Smooth muscle cell (in vitro differentiated cells): ENCODE measurements around the gene NFILZ. TPM values are rescaled to one million over a fixed set of nuclear protein-coding genes. Genes with fewer than 3 reads are reported as not detected.

Source experiments
- DNase-seq: peaks from one replicate; lab custom pipeline; 2025; ENCODE audit not compliant: unreplicated experiment; lab: John Stamatoyannopoulos, UW
- H2AFZ ChIP-seq: fragments of 200-600 bp; sonication (generic); 2 replicates; pipeline ENCODE4 v1.6.0; 2016; ENCODE audit warnings: antibody characterized with exemption, low read depth, mild to moderate bottlenecking
- H3F3A ChIP-seq: fragments of 200-600 bp; sonication (generic); 2 replicates; pipeline ENCODE4 v1.6.0; 2017; ENCODE audit warnings: antibody characterized with exemption, low read depth
- H3K27ac ChIP-seq: fragments of 200-600 bp; sonication (generic); 2 replicates; pipeline ENCODE4 v1.5.1; 2016; ENCODE audit warnings: low read depth, mild to moderate bottlenecking
- H3K27me3 ChIP-seq: fragments of 200-600 bp; sonication (generic); 2 replicates; pipeline ENCODE4 v1.6.1; 2016; ENCODE audit warnings: low read depth, mild to moderate bottlenecking
- H3K36me3 ChIP-seq: fragments of 200-600 bp; sonication (generic); 2 replicates; pipeline ENCODE4 v1.5.1; 2016; ENCODE audit warnings: low read depth
- H3K4me1 ChIP-seq: fragments of 200-600 bp; sonication (generic); 2 replicates; pipeline ENCODE4 v1.5.1; 2016; ENCODE audit warnings: low read depth
- H3K4me2 ChIP-seq: fragments of 200-600 bp; sonication (generic); 2 replicates; pipeline ENCODE4 v1.6.0; 2016; ENCODE audit warnings: mild to moderate bottlenecking
- H3K4me3 ChIP-seq: fragments of 200-600 bp; sonication (generic); 2 replicates; pipeline ENCODE4 v1.5.1; 2016; ENCODE audit warnings: mild to moderate bottlenecking
- H3K79me2 ChIP-seq: fragments of 200-600 bp; sonication (generic); 2 replicates; pipeline ENCODE4 v1.6.0; 2016; ENCODE audit warnings: low read depth, mild to moderate bottlenecking
- H3K9ac ChIP-seq: fragments of 200-600 bp; sonication (generic); 2 replicates; pipeline ENCODE4 v1.6.0; 2016; ENCODE audit warnings: low read depth
- H3K9me3 ChIP-seq: fragments of 200-600 bp; sonication (generic); replicated peaks from 2 replicates; pipeline ENCODE4 v1.5.1; 2016; ENCODE audit warnings: low read depth
- H4K20me1 ChIP-seq: fragments of 200-600 bp; sonication (generic); 2 replicates; pipeline ENCODE4 v1.6.0; 2016; ENCODE audit warnings: low read depth
- WGBS: methylation state at CpG from one replicate; pipeline ENCODE4 v1.1.7; 2016; ENCODE audit warnings: low lambda C conversion rate; 5-methylcytosine and 5-hydroxymethylcytosine counted together
- polyA plus RNA-seq: library from polyadenylated mRNA; unstranded; fragments of >200 nt; fragmentation: Nextera tagmentation; extraction: Ambion mirVana; gene quantifications from 2 replicates; pipeline ENCODE4 v1.2.1, GENCODE V29; 2016
- total RNA-seq: library from RNA; depleted of rRNA; stranded (reverse); fragments of >200 nt; gene quantifications from 2 replicates; pipeline ENCODE4 v1.2.3, GENCODE V29; 2014
- TF ChIP-seq, protein P1 (sequence below): fragments of 200-600 bp; sonication (generic); IDR thresholded peaks from 2 replicates; pipeline ENCODE4 v1.5.1; 2017; ENCODE audit warnings: borderline replicate concordance, mild to moderate bottlenecking, antibody characterized with exemption; ENCODE audit not compliant: insufficient read depth, poor library complexity, severe bottlenecking

The NFILZ gene
- total and polyA plus RNA-seq, 2 experiments from 2014 or later: not detected

- Histone ChIP-seq H3K9ac (no peak overlapping the region), H4K20me1 (no peaks in the 10 kb centered on the region), H3K79me2 (no peaks in the 10 kb centered on the region), H3K36me3 (no peaks in the 10 kb centered on the region), H3F3A (no peaks in the 10 kb centered on the region), H3K4me1 (no peaks in the 10 kb centered on the region), H3K4me2 (no peak overlapping the region), H3K4me3 (no peak overlapping the region), H3K27me3 (no peaks in the 10 kb centered on the region), H2AFZ (no peak overlapping the region), H3K27ac (no peak overlapping the region), H3K9me3 (no peaks in the 10 kb centered on the region)
- WGBS: 54% methylated on average over 8 of the region's 8 CpGs
- TF ChIP-seq, protein P1, sequence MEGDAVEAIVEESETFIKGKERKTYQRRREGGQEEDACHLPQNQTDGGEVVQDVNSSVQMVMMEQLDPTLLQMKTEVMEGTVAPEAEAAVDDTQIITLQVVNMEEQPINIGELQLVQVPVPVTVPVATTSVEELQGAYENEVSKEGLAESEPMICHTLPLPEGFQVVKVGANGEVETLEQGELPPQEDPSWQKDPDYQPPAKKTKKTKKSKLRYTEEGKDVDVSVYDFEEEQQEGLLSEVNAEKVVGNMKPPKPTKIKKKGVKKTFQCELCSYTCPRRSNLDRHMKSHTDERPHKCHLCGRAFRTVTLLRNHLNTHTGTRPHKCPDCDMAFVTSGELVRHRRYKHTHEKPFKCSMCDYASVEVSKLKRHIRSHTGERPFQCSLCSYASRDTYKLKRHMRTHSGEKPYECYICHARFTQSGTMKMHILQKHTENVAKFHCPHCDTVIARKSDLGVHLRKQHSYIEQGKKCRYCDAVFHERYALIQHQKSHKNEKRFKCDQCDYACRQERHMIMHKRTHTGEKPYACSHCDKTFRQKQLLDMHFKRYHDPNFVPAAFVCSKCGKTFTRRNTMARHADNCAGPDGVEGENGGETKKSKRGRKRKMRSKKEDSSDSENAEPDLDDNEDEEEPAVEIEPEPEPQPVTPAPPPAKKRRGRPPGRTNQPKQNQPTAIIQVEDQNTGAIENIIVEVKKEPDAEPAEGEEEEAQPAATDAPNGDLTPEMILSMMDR: no peak
- no peak for DNase-seq
Observed at GRCh38 chr19:8639821-8640401, 9.5 kb downstream of the NFILZ start.

- Histone ChIP-seq H3K4me1 (no peaks in the 10 kb centered on the region), H3K27me3 (no peaks in the 10 kb centered on the region), H3K4me2 (no peak overlapping the region), H2AFZ (no peak overlapping the region), H3K9me3 (no peaks in the 10 kb centered on the region), H3K27ac (no peak overlapping the region), H4K20me1 (no peaks in the 10 kb centered on the region), H3K36me3 (no peaks in the 10 kb centered on the region), H3F3A (no peaks in the 10 kb centered on the region), H3K4me3 (no peak overlapping the region), H3K9ac (no peak overlapping the region), H3K79me2 (no peaks in the 10 kb centered on the region)
- TF ChIP-seq, protein P1: no peak
- 85% methylated on average over 12 of the region's 12 CpGs for WGBS
- no peak for DNase-seq
Observed at GRCh38 chr19:8640402-8641004, 10.1 kb downstream of the NFILZ start.

DNA sequence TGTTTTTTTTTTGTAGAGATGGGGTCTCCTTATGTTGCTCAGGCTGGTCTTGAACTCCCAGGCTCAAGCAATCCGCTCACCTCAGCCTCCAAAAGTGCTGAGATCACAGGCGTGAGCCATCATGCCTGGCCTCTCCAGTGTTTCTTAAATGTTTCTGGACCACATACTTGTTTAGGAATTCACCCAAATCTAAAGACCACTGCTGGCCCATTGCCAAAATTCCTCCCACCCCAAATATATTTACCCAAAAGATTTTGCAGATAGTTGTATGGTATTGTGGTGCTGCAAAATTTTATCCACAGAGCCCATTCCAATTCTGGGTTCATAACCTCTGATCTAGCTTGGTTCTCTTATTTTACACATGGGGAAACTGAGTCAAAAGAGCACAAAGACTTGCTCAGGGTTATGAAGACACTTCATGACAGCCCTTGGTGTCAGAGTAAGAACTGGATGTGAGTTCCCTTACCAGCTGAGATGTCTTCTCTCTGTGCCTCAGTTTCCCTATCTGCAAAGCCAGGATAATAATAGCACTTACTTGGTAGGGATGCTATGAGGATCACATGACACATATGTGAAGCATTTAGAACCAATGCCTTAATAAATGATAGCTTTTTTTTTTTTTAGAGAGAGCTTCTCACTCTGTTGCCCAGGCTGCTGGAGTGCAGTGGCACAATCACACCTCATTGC lies 10.9 kb downstream of the NFILZ start:
- no peak for DNase-seq
- H3K9me3 ChIP-seq: no peaks in the 10 kb centered on the region
- WGBS: 94% methylated on average over 2 of the region's 2 CpGs
- no peaks in the 10 kb centered on the region for H4K20me1 ChIP-seq
- H3K4me2 ChIP-seq: no peak overlapping the region
- H3K4me1 ChIP-seq: no peaks in the 10 kb centered on the region
- TF ChIP-seq, protein P1: no peak
- H2AFZ ChIP-seq: no peak overlapping the region
- no peak overlapping the region for H3K4me3 ChIP-seq
- H3K27me3 ChIP-seq: no peaks in the 10 kb centered on the region
- no peak overlapping the region for H3K27ac ChIP-seq
- no peak overlapping the region for H3K9ac ChIP-seq
- no peaks in the 10 kb centered on the region for H3K36me3 ChIP-seq
- H3F3A ChIP-seq: no peaks in the 10 kb centered on the region
- no peaks in the 10 kb centered on the region for H3K79me2 ChIP-seq
